Subcutaneous abdominal adipose tissue (tissue), 5 donors: ENCODE measurements around the gene GPR15LG.
"Not testable (repeated sequence)": the region's sequence is repeated elsewhere in the genome, so short reads cannot be mapped to it uniquely, and the experiment has no call there.

Experiments used
- H3K27ac ChIP-seq: one replicate; pipeline ENCODE4 v1.7.0; 2013; ENCODE audit warnings: low read depth, mild to moderate bottlenecking, inconsistent platforms, low read length, moderate library complexity
- H3K27me3 ChIP-seq, 5 donors: one replicate each; pipeline ENCODE4 v1.7.0; 2013; ENCODE audit warnings: low read length in 5 of 5, inconsistent platforms in 1 of 5; ENCODE audit not compliant: control insufficient read depth in 5 of 5, insufficient read depth in 4 of 5
- H3K36me3 ChIP-seq, 5 donors: one replicate each; pipeline ENCODE4 v1.7.0; 2013; ENCODE audit warnings: low read length in 5 of 5; ENCODE audit not compliant: control insufficient read depth in 5 of 5, insufficient read depth in 5 of 5
- H3K4me1 ChIP-seq, 5 donors: one replicate each; pipeline ENCODE4 v1.7.0; 2013; ENCODE audit warnings: low read length in 5 of 5, mild to moderate bottlenecking in 3 of 5, moderate library complexity in 1 of 5; ENCODE audit not compliant: control insufficient read depth in 5 of 5, insufficient read depth in 5 of 5
- H3K4me3 ChIP-seq, 5 donors: one replicate each; pipeline ENCODE4 v1.7.0; 2013; ENCODE audit warnings: low read length in 5 of 5, low read depth in 1 of 5
- H3K9ac ChIP-seq, 5 donors: one replicate each; pipeline ENCODE4 v1.7.0; 2013; ENCODE audit warnings: low read length in 5 of 5, mild to moderate bottlenecking in 4 of 5, moderate library complexity in 3 of 5
- H3K9me3 ChIP-seq, 5 donors: one replicate each; pipeline ENCODE4 v1.7.0; 2013; ENCODE audit warnings: low read length in 5 of 5; ENCODE audit not compliant: control insufficient read depth in 5 of 5
- donor health status: healthy.
- donor health status: healthy.
- donor health status: healthy.
- donor health status: healthy.
- donor health status: healthy.

Gene GPR15LG

GRCh38 chr10:84173501-84173929 is at the start of gene GPR15LG:
GPR15LG (plus strand) TSS chr10:84173801; CDS start chr10:84173852, 51 bp downstream.
- no peaks in the 10 kb centered on the region for H3K4me1 ChIP-seq
- no peak within 1 kb of the TSS for H3K9ac ChIP-seq
- H3K27me3 ChIP-seq: no peaks in the 10 kb centered on the region
- H3K9me3 ChIP-seq: no peaks in the 10 kb centered on the region
- no peak within 1 kb of the TSS for H3K4me3 ChIP-seq
- H3K36me3 ChIP-seq: no peaks in the 10 kb centered on the region
- H3K27ac ChIP-seq: no peak within 1 kb of the TSS

- not testable (repeated sequence) for H3K4me1 ChIP-seq, H3K36me3 ChIP-seq, H3K27ac ChIP-seq, H3K9ac ChIP-seq, H3K27me3 ChIP-seq, H3K4me3 ChIP-seq
- peaks cover 3 to 19% (median 18%) of the 10 kb centered on the region in 5 donors for H3K9me3 ChIP-seq
Observed at GRCh38 chr10:84125910-84126784, 47.5 kb upstream of the GPR15LG start.

- peaks cover 3 to 19% (median 18%) of the 10 kb centered on the region in 5 donors for H3K9me3 ChIP-seq
- no peak overlapping the region for H3K27ac ChIP-seq
- H3K4me3 ChIP-seq: no peak overlapping the region
- no peaks in the 10 kb centered on the region for H3K36me3 ChIP-seq
- H3K27me3 ChIP-seq: peaks cover 0 to 3% (median 0%) of the 10 kb centered on the region in 5 donors
- no peaks in the 10 kb centered on the region for H3K4me1 ChIP-seq
- no peak overlapping the region for H3K9ac ChIP-seq
Observed at GRCh38 chr10:84126785-84127167, 46.8 kb upstream of the GPR15LG start.

- Histone ChIP-seq H3K4me3 (no peak overlapping the region), H3K9ac (no peak overlapping the region), H3K27ac (no peak overlapping the region), H3K9me3 (no peaks in the 10 kb centered on the region), H3K4me1 (peaks cover 2 to 18% (median 10%) of the 10 kb centered on the region in 5 donors), H3K36me3 (no peaks in the 10 kb centered on the region), H3K27me3 (no peaks in the 10 kb centered on the region)
Observed at GRCh38 chr10:84135836-84136235, 37.8 kb upstream of the GPR15LG start.

- H3K9ac ChIP-seq: no peak overlapping the region
- no peaks in the 10 kb centered on the region for H3K9me3 ChIP-seq
- H3K4me3 ChIP-seq: no peak overlapping the region
- H3K27me3 ChIP-seq: no peaks in the 10 kb centered on the region
- no peak overlapping the region for H3K27ac ChIP-seq
- peaks cover 2 to 24% (median 17%) of the 10 kb centered on the region in 5 donors for H3K4me1 ChIP-seq
- H3K36me3 ChIP-seq: peaks cover 3 to 8% (median 5%) of the 10 kb centered on the region in 5 donors
Observed at GRCh38 chr10:84137811-84138210, 35.8 kb upstream of the GPR15LG start.

GRCh38 chr10:84138478-84139125 is 35.0 kb upstream of the GPR15LG start:
- Histone ChIP-seq H3K9me3 (no peaks in the 10 kb centered on the region), H3K4me1 (peaks cover 2 to 24% (median 17%) of the 10 kb centered on the region in 5 donors), H3K27me3 (no peaks in the 10 kb centered on the region), H3K36me3 (peaks cover 10 to 16% (median 13%) of the 10 kb centered on the region in 5 donors), H3K9ac (peak overlapping the region in 4 of 5 donors; percentile 62 to 87 (median 70)), H3K4me3 (peak overlapping the region; percentile 71 to 100 (median 78)), H3K27ac (peak overlapping the region; percentile 95)

GRCh38 chr10:84139126-84140035 is 34.2 kb upstream of the GPR15LG start, which contains the start of gene GHITM:
GHITM (plus strand) TSS chr10:84139509; CDS start chr10:84141501, 1,992 bp downstream.
- peak within 1 kb of the TSS; percentile 20 to 100 (median 99) for H3K9ac ChIP-seq
- peaks cover 15 to 24% (median 18%) of the 10 kb centered on the region in 5 donors for H3K36me3 ChIP-seq
- H3K4me1 ChIP-seq: peaks cover 2 to 24% (median 17%) of the 10 kb centered on the region in 5 donors
- no peaks in the 10 kb centered on the region for H3K27me3 ChIP-seq
- H3K4me3 ChIP-seq: peak within 1 kb of the TSS; percentile 78 to 100 (median 84)
- H3K9me3 ChIP-seq: no peaks in the 10 kb centered on the region
- peak within 1 kb of the TSS; percentile 95 for H3K27ac ChIP-seq

- Histone ChIP-seq H3K4me3 (peak overlapping the region; percentile 78 to 100 (median 84)), H3K9me3 (no peaks in the 10 kb centered on the region), H3K27me3 (no peaks in the 10 kb centered on the region), H3K27ac (peak overlapping the region; percentile 95), H3K9ac (peak overlapping the region; percentile 20 to 100 (median 99)), H3K4me1 (peaks cover 2 to 24% (median 17%) of the 10 kb centered on the region in 5 donors), H3K36me3 (peaks cover 21 to 30% (median 24%) of the 10 kb centered on the region in 5 donors)
Observed at GRCh38 chr10:84140036-84140379, 33.6 kb upstream of the GPR15LG start.

GRCh38 chr10:84147347-84147746 is 26.3 kb upstream of the GPR15LG start:
- H3K36me3 ChIP-seq: peaks cover 78 to 93% (median 82%) of the 10 kb centered on the region in 5 donors
- no peak overlapping the region for H3K4me3 ChIP-seq
- H3K9me3 ChIP-seq: no peaks in the 10 kb centered on the region
- no peaks in the 10 kb centered on the region for H3K27me3 ChIP-seq
- H3K9ac ChIP-seq: no peak overlapping the region
- no peak overlapping the region for H3K27ac ChIP-seq
- H3K4me1 ChIP-seq: no peaks in the 10 kb centered on the region
